DMS79 (cell line): ENCODE data around the gene COX14.
"Not testable (repeated sequence)": the region's sequence is repeated elsewhere in the genome, so short reads cannot be mapped to it uniquely, and the experiment has no call there.

Experiments used
- DNase-seq: peaks from one replicate; lab custom pipeline; 2025; lab: John Stamatoyannopoulos, UW

Gene COX14

DNA sequence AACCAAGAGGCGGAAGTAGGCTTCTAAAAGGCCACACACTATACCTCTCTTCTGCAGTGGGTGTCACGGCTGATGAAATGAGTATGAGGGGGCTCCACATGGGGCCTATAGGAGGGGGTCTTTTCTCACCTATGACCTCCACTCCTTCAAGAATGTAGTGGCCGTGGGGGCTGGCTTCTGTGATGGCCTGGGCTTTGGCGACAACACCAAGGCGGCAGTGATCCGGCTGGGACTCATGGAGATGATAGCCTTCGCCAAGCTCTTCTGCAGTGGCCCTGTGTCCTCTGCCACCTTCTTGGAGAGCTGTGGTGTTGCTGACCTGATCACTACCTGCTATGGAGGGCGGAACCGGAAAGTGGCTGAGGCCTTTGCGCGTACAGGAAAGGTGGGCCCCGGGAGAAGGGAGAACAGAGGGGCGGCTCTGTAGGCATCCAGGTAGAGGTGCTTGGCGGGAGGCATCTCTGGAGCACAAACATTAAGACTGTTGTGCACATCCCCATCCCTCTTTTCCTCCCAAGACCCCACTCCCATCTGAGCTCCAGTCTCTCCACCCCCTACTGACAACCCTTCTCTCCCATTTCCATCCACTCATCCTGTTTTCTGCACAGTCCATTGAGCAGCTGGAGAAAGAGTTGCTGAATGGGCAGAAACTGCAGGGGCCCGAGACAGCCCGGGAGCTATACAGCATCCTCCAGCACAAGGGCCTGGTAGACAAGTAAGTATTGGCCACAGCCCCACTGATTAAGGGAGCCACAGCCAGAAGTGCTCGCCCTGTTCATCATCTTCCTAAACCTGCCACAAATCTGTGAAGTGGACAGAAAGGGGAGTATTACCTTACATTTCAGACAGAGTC lies 4.4 kb upstream of the COX14 start:
- peak; percentile 16 for DNase-seq

DNA sequence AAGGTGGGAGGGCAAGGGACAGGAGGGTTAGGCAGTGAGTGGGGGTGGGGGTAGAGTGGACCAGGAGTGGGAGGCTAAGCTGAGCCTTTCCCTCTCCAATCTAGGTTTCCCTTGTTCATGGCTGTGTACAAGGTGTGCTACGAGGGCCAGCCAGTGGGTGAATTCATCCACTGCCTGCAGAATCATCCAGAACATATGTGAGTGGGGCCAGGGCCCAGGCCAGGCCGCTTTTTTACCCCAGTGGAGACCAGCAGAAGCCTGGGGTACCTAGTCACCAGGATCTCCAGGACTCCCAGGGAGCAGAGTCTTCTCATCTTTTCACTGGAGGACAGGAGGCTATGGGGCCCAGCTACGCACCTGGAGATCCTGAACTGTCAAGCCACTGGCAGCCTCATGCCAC lies 2.7 kb upstream of the COX14 start:
- DNase-seq: no peak

DNA sequence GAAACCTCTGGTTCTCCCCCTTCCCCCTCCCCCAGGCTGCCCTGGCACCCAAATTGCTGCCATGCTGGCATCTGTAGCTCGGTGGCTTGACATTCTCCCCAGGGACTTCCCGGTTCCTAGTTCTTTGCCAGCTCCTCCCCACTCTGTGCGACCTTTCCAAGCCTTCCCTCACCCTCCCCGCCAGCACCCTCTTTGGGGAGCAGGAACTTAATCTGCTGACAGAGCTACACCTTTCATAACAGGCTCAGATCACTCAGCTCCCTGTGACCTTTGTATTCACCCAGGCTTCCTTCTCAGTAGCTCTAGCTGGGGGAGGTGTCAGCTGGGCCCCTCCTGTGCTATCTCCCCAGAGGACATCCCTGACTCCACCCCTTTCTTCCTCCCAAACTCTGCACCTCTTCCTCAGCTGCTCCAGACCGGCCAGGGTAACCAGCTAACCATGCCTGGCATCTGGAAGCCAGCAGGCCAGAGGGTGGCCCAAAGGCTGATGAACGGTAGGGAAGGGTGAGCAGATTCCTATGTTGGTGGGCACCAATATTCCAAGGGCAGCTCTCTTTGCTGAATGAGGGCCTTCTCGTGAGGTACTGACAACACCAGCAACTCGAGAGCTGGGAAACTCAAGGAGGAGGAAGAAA lies 1.8 kb upstream of the COX14 start:
- DNase-seq: no peak

DNA sequence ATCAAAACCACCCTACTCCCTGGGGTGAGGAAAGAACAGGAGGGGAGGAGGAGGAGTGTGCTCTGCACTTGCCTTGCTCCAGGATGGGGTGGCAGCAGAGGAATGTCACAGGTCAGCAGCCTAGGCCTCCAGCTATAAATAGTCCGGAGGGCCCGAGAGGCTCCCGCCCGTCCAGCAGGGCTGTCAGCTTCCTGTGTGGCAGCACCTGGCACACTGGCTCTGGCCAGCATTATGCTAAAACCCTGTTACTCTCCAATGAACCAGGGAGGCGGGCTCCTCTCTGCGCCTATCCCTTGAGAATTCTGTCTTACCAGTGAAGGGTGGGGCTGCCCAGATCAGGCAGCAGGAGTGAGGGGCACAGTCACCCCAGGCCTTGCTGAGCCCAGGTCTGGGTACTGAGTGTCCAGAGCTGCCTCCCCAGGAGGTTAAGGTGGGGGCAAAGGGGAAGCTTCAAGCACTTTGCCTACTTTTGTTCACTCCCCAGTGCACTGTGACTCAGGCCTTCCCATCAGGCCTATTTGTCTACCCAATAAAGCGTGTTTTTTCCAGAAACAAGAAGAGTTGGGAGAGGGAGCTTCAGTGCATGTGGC lies 1.2 kb upstream of the COX14 start:
- peak; percentile 6 for DNase-seq

DNA sequence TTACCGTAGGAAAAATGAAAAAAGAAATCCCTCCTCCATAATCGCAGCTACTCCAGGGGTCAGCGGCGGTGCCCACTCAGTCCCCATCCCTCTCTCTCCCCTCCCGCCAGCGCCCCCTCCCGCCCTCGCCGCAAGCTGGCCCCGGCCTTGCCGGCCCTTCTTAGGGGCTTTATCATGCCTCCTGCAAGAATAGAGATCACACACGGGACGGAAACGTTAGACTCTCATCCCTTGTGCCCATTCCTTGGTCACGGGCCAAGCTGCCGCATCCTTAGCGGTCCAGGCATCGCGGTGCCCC lies 692 bp upstream of the COX14 start:
- DNase-seq: no peak

DNA sequence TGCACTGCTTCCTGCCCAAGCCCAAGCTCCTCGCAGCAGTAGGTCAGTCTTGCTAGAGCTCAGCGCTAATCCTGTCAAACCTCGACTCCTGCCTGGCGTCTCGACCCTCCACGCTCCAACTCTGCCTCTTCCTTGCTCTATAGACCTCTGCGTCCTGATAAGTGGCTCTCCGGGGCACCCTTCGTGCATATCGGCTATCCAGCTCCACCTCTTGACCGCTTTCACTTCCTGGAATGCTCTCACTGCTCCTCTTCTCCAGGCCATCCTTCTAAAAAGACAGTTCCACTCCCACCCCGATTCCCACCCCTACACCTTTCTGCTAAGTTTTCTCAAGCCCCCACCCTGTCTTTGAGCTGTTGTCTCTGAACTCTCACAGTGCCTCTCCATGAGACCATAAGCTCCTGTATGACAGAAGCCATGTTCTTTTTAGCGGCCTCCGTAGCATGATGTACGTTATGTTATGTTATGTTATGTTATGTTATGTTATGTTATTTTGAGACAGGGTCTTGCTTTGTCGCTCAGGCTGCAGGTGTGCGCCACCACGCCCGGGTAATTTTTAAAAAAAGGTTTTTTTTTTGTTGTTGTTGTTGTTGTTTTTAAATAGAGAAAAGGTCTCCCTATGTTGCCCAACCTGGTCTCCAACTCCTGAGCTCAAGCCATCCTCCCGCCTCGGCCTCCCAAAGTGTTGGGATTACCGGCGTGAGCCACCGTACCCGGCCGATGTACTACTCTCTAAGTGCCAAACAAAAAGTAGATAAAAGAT lies 601 bp downstream of the COX14 start:
- DNase-seq: peak; percentile 58

DNA sequence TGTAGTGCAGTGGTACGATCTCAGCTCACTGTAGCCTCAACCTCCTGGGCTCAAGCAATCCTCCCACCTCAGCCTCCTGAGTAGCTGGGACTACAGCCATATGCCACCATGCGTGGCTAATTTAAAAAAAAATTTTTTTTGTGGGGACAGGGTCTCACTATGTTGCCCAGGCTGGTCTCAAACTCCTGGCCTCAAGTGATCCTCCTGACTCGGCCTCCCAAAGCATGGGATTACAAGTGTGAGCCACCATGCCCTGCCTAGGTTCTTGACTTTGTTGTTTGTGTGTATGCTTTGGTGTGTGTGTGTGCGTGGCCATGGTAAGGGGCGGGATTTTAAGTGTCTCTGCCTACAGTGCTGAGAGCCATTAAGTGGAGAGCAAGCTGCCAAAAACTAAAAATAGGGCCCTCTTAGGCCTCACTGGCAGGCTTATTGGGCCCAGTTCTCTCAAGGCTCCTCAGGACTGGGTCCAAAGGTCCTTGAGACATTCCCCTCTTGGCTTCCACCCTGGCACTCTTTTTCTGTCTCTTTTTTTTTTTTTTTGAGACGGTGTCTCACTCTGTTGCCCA lies 5.1 kb downstream of the COX14 start:
- DNase-seq: peak; percentile 51

DNA sequence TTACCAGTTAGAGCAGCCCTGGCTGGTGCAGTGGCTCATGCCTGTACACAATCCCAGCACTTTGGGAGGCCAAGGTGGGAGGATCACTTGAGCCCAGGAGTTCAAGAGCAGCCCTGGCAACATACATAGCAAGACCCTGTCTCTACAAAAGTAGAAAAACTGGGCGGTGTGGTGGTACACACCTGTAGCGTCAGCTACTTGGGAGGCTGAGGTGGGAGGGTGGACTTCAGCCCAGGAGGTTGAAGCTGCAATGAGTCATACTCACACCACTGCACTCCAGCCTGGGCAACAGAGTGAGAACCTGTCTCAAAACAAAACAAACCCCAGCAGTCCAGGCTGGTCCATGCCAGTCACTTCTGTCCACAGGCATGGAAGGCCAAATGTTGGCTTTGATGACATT lies 7.4 kb downstream of the COX14 start:
- DNase-seq: no peak

DNA sequence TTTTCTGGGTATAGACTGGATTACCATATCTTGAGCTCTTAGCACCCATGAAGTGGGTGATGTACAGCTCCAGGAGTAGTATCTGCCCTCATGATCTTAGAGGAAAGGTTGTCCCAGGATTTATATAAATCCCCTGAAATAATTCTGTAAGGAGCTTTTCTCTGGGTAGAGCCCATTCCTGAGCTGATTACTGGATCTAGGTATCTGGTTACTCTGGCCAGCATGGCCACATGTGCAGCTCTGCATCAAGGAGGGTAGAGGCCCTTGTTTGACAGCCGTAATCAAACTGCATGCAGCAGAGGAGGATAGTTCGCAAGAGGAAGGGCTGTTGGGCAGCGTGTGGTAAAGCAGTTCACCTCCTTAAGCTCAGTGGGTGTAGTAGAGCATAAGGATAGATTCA lies 8.5 kb downstream of the COX14 start:
- DNase-seq: no peak

DNA sequence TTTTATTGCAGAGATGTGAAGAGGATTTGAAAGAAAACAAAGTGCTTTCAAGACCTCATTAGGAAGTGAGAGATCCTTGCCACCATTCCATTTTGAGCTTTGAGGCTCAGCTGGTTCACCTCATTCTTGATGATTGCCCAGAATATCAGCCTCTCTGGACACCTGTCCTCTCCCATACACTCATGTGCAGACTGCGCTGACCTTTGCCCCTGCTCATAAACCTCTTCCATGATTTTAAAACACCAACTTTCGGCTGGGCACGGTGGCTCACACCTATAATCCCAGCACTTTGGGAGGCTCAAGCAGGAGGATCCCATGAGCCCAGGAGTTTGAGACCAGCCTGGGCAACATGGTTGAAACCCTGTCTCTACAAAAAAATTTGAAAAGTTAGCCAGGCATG lies 8.9 kb downstream of the COX14 start:
- no peak for DNase-seq

DNA sequence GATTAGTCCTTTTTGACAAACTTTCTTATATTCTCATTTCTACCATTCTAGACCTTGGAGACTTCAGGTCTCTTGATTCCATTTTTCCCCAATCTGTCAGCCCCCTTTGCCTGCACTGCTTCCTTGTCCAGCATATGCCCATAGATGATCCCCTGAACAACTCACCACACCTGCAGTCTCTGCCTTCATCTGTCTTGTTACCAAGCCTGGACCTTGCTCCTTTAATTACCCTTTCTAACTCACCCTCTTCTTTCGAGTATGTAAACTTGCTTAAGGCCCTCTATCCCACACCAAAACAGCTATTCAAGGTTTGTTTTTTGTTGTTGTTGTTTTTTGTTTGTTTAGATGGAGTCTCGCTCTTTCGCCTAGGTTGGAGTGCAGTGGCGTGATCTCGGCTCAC lies 9.6 kb downstream of the COX14 start:
- no peak for DNase-seq

DNA sequence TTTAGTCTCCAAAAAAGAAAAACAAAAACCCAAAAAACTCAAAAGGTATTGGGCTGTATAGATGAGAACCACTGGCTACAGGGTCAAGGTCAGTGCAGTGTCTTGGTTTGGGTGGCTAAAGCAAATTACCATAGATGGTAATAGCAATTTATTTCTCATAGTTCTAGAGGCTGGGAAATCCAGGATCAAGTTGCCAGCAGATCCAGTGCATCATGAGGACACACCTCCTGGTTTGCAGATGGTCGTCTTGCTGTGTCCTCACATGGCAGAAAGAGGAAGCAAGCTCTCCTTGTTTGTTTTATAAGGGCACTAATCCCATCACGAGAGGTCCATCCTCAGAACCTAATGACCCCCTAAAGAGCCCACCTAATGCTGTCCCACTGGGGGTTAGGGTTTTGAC lies 11.2 kb downstream of the COX14 start:
- no peak for DNase-seq

DNA sequence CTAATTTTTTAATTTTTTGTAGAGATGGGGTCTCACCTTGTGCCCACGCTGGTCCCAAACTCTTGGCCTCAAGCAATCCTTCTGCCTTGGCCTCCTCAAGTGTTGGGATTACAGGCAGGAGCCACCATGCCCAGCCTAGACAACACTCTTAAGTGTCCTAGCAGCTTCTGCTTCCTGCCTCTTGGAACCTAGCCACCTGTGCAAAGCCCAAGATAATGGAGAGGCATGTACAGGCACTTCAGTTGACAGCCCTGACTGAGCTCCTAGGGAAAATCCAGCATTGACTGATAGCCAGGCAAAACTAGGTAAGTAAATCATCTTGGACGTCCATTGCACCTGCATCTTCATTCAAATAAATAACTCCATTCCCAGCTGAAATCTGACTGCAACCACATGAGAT lies 15.5 kb downstream of the COX14 start:
- DNase-seq: peak; percentile 12

DNA sequence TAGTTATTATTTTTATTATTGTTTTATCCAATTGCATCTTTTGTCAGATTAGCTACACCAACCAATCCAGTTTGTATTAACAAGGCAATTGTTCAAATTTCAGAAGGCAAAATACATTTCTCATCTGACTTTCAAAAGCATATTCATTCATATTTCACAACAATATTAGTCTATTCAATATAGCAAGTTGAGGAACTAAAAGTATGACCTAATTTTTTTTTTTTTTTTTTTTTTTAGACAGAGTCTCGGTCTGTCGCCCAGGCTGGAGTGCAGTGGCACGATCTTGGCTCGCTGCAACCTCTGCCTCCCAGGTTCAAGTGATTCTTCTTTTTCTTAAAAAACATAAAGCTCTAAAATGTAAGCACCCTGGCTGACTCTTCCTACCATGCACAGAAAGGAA lies 17.3 kb downstream of the COX14 start:
- DNase-seq: no peak

DNA sequence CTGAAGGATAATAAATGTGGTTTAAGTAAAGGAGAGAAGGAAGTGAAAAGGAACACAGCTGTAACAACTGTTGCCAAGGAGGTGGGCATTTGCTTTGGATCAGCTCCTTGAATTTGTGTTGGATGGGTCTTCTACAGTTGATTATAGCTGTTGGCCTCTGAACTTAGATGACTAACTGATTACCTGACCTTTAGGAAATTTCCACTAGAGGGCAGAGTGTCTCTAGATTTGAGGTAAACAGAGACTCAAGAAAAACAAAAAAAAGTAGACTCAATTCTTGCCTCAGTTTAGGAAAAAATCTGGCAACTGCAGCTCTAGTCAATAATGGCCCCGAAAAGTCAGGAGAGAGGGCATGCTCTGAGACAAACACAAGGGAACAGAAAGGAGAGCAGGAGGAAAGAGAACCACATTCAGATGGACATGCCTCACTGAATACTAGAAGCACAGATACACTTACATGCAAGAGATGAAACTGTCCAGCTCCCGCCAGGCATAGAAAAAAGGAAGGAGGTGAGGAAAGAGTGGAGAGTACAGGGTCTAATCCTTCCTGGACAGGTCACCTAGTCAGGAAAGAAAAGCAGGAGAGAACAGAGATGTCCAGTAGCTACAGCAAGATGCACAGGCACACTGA lies 20.6 kb downstream of the COX14 start:
- DNase-seq: no peak

DNA sequence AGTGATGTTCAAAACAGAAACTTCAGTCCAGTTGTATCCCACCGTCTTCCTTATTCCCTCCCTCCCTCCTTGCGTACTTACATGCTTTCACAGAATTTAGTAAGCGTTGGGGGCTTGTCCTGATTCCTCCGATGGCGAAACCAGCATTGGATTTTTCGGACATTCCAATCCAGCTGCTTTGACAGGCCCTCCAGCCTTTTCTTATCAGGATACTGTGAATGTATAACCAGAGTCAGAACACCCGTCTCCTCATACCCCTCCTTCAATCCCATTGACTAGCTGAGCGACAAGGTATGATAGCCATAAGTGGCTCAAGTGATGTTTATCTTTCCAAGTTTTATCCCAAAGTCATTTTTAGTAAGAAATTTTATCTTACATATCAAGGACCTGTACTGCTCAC lies 31.0 kb downstream of the COX14 start:
- no peak for DNase-seq

DNA sequence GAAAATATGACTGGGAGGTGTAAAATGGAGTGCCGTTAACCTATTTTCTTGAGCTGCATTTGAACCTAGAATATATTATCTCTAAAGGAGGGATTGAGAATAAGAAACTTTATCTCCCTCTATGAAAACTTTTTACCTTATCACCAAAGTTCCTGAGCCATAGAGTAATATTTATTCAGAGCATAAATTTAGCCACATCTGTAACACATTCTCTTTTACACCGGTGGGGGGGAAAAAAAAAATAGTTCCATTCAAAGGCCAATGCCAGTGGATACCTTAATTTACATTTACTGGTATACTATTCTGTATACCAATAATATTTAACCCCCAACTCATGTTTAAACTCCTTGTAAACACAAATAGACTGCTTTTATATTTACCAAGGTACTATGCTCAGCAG lies 33.4 kb downstream of the COX14 start:
- DNase-seq: no peak

DNA sequence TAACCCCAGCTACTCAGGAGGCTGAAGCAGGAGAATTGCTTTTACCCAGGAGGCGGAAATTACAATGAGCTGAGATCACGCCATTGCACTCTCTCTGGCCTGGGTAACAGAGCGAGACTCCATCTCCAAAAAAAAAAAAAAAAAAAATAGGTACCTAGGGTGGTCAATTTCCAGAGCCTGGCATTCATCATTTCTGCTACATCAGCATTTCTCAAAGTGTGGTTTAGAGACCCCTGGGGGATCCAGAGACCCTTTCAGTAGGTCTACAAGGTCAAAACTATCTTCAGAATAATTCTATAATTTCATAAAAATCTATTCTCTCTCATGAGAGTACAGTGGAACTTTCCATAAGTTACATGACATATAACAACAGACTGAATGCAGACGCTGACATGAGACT lies 35.2 kb downstream of the COX14 start:
- no peak for DNase-seq

DNA sequence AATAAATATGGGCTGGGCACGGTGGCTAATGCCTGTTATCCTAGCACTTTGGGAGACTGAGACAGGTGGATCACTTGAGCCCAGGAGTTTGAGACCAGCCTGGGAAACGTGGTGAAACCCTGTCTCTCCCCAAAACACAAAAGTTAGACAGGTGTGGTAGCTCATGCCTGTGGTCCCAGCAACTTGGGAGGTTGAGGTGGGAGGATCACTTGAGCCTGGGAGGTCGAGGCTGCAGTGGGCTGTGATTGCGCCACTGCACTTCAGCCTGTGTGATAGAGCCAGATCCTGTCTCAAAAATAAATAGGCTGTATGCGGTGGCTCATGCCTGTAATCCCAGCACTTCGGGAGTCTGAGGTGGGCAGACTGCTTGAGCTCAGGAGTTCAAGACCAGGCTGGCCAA lies 36.0 kb downstream of the COX14 start:
- not testable (repeated sequence) for DNase-seq

DNA sequence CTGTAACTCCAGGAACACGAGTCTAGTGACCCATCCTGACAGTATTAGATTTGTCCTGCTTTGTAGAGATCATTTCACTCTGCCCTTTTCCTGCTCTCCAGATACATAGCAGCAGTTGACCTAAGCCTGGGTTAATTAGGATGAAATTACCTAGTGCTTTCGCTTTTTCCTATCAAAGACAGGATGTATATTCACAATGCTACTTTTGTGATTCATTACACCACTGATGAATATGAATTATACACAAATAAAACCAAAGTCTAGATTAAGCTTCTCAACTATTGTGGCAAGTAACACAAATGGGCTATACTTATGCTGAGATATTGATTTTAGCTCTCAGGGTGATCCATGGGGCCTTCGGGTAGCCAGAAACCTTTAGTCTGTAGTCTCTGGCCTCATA lies 37.3 kb downstream of the COX14 start:
- DNase-seq: no peak

DNA sequence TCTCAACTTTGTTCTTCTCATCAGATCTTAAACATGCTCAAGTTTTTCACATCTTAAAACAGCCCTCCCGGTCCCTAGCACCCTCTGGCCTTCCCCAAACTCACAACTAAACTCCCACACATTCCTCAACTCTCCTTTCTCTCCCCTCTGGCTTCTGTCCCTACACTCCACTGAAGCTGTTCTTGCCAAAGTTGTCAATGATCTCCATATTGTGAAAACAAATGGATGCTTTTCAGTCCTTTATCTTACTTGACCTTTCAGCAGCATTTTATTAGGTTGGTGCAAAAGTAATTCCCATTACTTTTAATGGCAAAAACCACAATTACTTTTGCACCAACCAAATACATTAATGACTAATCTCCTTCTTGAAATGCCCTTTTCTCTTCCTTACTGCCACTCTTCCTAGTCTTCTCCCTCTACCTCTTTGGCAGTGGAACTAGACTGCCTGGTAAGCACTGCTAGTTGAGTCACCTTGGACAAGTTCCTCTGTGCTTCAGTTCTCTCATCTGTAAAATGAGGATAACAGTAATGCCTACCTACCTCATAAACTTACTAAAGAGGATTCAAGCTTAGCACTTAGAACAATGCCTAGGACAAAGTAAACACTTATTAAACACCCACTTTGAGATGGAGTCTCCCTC lies 39.1 kb downstream of the COX14 start:
- no peak for DNase-seq

DNA sequence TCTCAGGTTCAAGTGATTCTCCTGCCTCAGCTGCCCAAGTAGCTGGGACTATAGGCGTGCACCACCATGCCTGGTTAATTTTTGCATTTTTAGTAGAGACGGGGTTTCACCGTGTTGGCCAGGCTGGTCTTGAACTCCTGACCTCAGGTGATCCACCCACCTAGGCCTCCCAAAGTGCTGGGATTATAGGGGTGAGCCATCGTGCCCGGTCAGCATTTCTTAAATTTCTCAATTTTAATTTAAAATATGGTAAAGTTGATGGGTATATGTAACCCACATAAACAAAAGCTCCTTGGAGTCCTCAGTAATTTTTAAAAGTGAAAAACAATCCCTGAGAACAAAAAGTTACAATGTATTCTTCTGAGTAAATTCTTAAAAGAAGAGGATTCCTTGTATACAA lies 42.9 kb downstream of the COX14 start:
- not testable (repeated sequence) for DNase-seq
